Keratinocyte (primary cell): ENCODE measurements around the gene GRIK2. TPM values are rescaled to one million over a fixed set of nuclear protein-coding genes. Genes with fewer than 3 reads are reported as not detected.

Experiments
- DNase-seq: peaks from one replicate; pipeline ENCODE4 v3.0.0-alpha.2; 2011; ENCODE audit warnings: low read depth, missing footprints, low spot score
- FAIRE-seq: peaks from 2 replicates; lab custom pipeline; 2011; peaks lifted over from hg19 to GRCh38; lab: Jason Lieb, UNC
- H2AFZ ChIP-seq: 2 replicates; pipeline ENCODE4 v1.6.0; 2012; ENCODE audit warnings: low read length, control low read depth, inconsistent platforms; ENCODE audit not compliant: control insufficient read depth
- H3K27ac ChIP-seq: 2 replicates; pipeline ENCODE4 v1.5.1; 2011; ENCODE audit warnings: low read length; ENCODE audit not compliant: control insufficient read depth, insufficient read depth
- H3K27me3 ChIP-seq: 3 replicates; pipeline ENCODE4 v1.6.0; 2011; ENCODE audit warnings: low read length; ENCODE audit not compliant: control insufficient read depth, insufficient read depth; ENCODE audit errors: extremely low read depth
- H3K36me3 ChIP-seq, 2 experiments: 2 replicates in 1 of 2; 3 replicates in 1 of 2; pipeline ENCODE4 v1.5.1; 2011; ENCODE audit warnings: low read length in 2 of 2, mild to moderate bottlenecking in 1 of 2; ENCODE audit not compliant: control insufficient read depth in 2 of 2, insufficient read depth in 2 of 2; ENCODE audit errors: extremely low read depth in 1 of 2
- H3K4me1 ChIP-seq: 3 replicates; pipeline ENCODE4 v1.5.1; 2011; ENCODE audit warnings: low read length; ENCODE audit not compliant: control insufficient read depth, insufficient read depth; ENCODE audit errors: extremely low read depth
- H3K4me2 ChIP-seq: 3 replicates; pipeline ENCODE4 v1.6.0; 2011; ENCODE audit warnings: low read depth, low read length; ENCODE audit not compliant: control insufficient read depth, insufficient read depth; ENCODE audit errors: extremely low read depth
- H3K4me3 ChIP-seq, 3 experiments: fragments of 200-600 bp in 1 of 3; sonication (generic) in 1 of 3; 2 replicates in 2 of 3; 3 replicates in 1 of 3; pipeline ENCODE4 v1.5.1; 2011 to 2016; ENCODE audit warnings: low read length in 3 of 3, mild to moderate bottlenecking in 3 of 3, control low read depth in 2 of 3, inconsistent platforms in 1 of 3, low read depth in 1 of 3, mixed read lengths in 1 of 3, mixed run types in 1 of 3, moderate library complexity in 1 of 3; ENCODE audit not compliant: control insufficient read depth in 2 of 3, insufficient read depth in 2 of 3; ENCODE audit errors: extremely low read depth in 1 of 3
- H3K79me2 ChIP-seq: 2 replicates; pipeline ENCODE4 v1.6.0; 2012; ENCODE audit warnings: low read length; ENCODE audit not compliant: control insufficient read depth, insufficient read depth
- H3K9ac ChIP-seq: 3 replicates; pipeline ENCODE4 v1.6.0; 2011; ENCODE audit warnings: low read length; ENCODE audit not compliant: control insufficient read depth, insufficient read depth; ENCODE audit errors: extremely low read depth
- H3K9me1 ChIP-seq: 3 replicates; pipeline ENCODE4 v1.6.0; 2011; ENCODE audit warnings: low read length; ENCODE audit not compliant: control insufficient read depth, insufficient read depth; ENCODE audit errors: extremely low read depth
- H3K9me3 ChIP-seq: 2 replicates; pipeline ENCODE4 v1.5.1; 2012; ENCODE audit warnings: low read depth, low read length; ENCODE audit not compliant: control insufficient read depth
- H4K20me1 ChIP-seq: 3 replicates; pipeline ENCODE4 v1.6.0; 2011; ENCODE audit warnings: low read length; ENCODE audit not compliant: control insufficient read depth, insufficient read depth; ENCODE audit errors: extremely low read depth
- EZH2 ChIP-seq: IDR thresholded peaks from one replicate; pipeline ENCODE4 v1.6.1; 2012; ENCODE audit warnings: inconsistent platforms, mild to moderate bottlenecking, low read length, moderate library complexity
- dilution Hi-C: fragments of 300-500 bp; cut with MboI; formaldehyde crosslinking; loops from one replicate; pipeline ENCODE4 v1.7.0; 2020; ENCODE audit warnings: low sequenced_read_pairs; ENCODE audit not compliant: extremely low pct_ligation_motif_present
- polyA plus RNA-seq, 5 experiments: library from polyadenylated mRNA; depleted of rRNA in 3 of 5; stranded (reverse) in 3 of 5; stranded (forward) in 1 of 5; unstranded in 1 of 5; fragments of >200 nt; gene quantifications; 1 replicate in 1 of 5; 2 replicates in 3 of 5; 3 replicates in 1 of 5; pipeline versions ENCODE4 v1.2.1 to v1.2.3, GENCODE V29; 2011 to 2012; ENCODE audit warnings: missing spikeins in 2 of 5, low read depth in 1 of 5, low replicate concordance in 1 of 5
- TF ChIP-seq, protein P1 (sequence below), 3 experiments: IDR thresholded peaks in 1 of 3; conservative IDR thresholded peaks in 1 of 3; optimal IDR thresholded peaks in 1 of 3; 2 replicates in 2 of 3; 3 replicates in 1 of 3; pipeline versions ENCODE3 to v1.5.1; 2011; ENCODE audit warnings: low read length in 3 of 3, mild to moderate bottlenecking in 3 of 3, moderate library complexity in 2 of 3, control low read depth in 1 of 3, inconsistent platforms in 1 of 3; ENCODE audit not compliant: insufficient read depth in 2 of 3; ENCODE audit errors: extremely low read depth in 1 of 3

Gene GRIK2
- polyA plus RNA-seq, 1 donor (not counting 4 experiments of a cell fraction or from before 2014, with no cell fraction given) = 0.01 TPM

GRCh38 chr6:101765281-101765680 is 371.8 kb downstream of the GRIK2 start:
- Histone ChIP-seq H3K36me3 (no peaks in the 10 kb centered on the region), H3K4me2 (no peak overlapping the region), H2AFZ (no peak overlapping the region), H3K4me1 (peaks cover 12% of the 10 kb centered on the region), H3K9ac (no peak overlapping the region), H3K9me3 (no peaks in the 10 kb centered on the region), H4K20me1 (no peaks in the 10 kb centered on the region), H3K79me2 (no peaks in the 10 kb centered on the region), H3K4me3 (no peak overlapping the region), H3K9me1 (no peaks in the 10 kb centered on the region), H3K27ac (no peak overlapping the region), H3K27me3 (no peaks in the 10 kb centered on the region)
- DNase-seq = no peak
- TF ChIP-seq, protein P1, sequence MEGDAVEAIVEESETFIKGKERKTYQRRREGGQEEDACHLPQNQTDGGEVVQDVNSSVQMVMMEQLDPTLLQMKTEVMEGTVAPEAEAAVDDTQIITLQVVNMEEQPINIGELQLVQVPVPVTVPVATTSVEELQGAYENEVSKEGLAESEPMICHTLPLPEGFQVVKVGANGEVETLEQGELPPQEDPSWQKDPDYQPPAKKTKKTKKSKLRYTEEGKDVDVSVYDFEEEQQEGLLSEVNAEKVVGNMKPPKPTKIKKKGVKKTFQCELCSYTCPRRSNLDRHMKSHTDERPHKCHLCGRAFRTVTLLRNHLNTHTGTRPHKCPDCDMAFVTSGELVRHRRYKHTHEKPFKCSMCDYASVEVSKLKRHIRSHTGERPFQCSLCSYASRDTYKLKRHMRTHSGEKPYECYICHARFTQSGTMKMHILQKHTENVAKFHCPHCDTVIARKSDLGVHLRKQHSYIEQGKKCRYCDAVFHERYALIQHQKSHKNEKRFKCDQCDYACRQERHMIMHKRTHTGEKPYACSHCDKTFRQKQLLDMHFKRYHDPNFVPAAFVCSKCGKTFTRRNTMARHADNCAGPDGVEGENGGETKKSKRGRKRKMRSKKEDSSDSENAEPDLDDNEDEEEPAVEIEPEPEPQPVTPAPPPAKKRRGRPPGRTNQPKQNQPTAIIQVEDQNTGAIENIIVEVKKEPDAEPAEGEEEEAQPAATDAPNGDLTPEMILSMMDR (optimal IDR thresholded peaks at IDR 0.05 in 1 of 3, IDR thresholded peaks at IDR 0.05 in 1 of 3, conservative IDR thresholded peaks at IDR 0.05 in 1 of 3; ENCODE audit: extremely low read depth in 1 of 3, insufficient read depth in 2 of 3, low read length in 3 of 3) = no peak
- TF ChIP-seq EZH2 = no peak
- dilution Hi-C loops = no loop called here
- FAIRE-seq = no peak

- Histone ChIP-seq H3K9ac (no peak overlapping the region), H4K20me1 (no peaks in the 10 kb centered on the region), H3K4me2 (no peak overlapping the region), H3K9me3 (no peaks in the 10 kb centered on the region), H3K79me2 (no peaks in the 10 kb centered on the region), H3K27me3 (no peaks in the 10 kb centered on the region), H3K36me3 (no peaks in the 10 kb centered on the region), H3K4me1 (no peaks in the 10 kb centered on the region), H3K27ac (no peak overlapping the region), H2AFZ (no peak overlapping the region), H3K9me1 (no peaks in the 10 kb centered on the region), H3K4me3 (no peak overlapping the region)
- DNase-seq (no peak), FAIRE-seq (no peak)
- dilution Hi-C loops = no loop called here
- TF ChIP-seq, protein P1 (optimal IDR thresholded peaks at IDR 0.05 in 1 of 3, IDR thresholded peaks at IDR 0.05 in 1 of 3, conservative IDR thresholded peaks at IDR 0.05 in 1 of 3; ENCODE audit: extremely low read depth in 1 of 3, insufficient read depth in 2 of 3, low read length in 3 of 3) = no peak
- TF ChIP-seq EZH2 = no peak
Measured at GRCh38 chr6:101770116-101770515, 376.6 kb downstream of the GRIK2 start.
